ENCODE data around the gene PTPN4. TPM values are rescaled to one million over a fixed set of nuclear protein-coding genes. Genes with fewer than 3 reads are reported as not detected.
A peak's percentile ranks its signal among the peaks of the same experiment; 100 is the strongest.

PTPN4 gene
- total and polyA plus RNA-seq, 2 of the 8 experiments (the other 6 are each of a cell fraction or from before 2014, with no cell fraction given), result 28.5 to 105 TPM

GRCh38 chr2:119879502-119879901, 119.8 kb downstream of the PTPN4 start:
- Histone ChIP-seq H3K4me1 (replicated peaks in 1 of 4; ENCODE audit: control insufficient read depth in 3 of 4, insufficient read depth in 4 of 4, low read length in 3 of 4) (0 out of 7 replicates have a peak, but pooled peaks cover 0 to 2% (median 0%) of the 10 kb centered on the region in 4 experiments), H2BK5ac (ENCODE audit: low read depth, low read length) (no peak overlapping the region), H2AFZ (ENCODE audit: low read length) (no peak overlapping the region), H3K18ac (ENCODE audit: extremely low read depth, low read length) (no peak overlapping the region), H2BK20ac (ENCODE audit: low read length) (no peak overlapping the region), H2BK15ac (ENCODE audit: low read length) (no peak overlapping the region), H3K27ac (ENCODE audit: low read depth, low read length) (no peak overlapping the region), H4K20me1 (replicated peaks in 1 of 2; ENCODE audit: control insufficient read depth in 1 of 2, insufficient read depth in 2 of 2, low read length in 2 of 2) (no peaks in the 10 kb centered on the region), H3K79me1 (ENCODE audit: low read depth, low read length) (no peaks in the 10 kb centered on the region), H3K9ac (replicated peaks in 1 of 4; ENCODE audit: extremely low read depth in 1 of 4, low read depth in 3 of 4, low read length in 3 of 4) (no peak overlapping the region), H2AK5ac (ENCODE audit: low read depth, low read length) (no peak overlapping the region), H2BK120ac (replicated peaks; ENCODE audit: low read depth, low read length) (no peak overlapping the region), H3K27me3 (replicated peaks in 1 of 4; ENCODE audit: control insufficient read depth in 3 of 4, extremely low read depth in 1 of 4, insufficient read depth in 3 of 4, low read length in 3 of 4) (peaks cover 0 to 1% (median 0%) of the 10 kb centered on the region in 4 experiments; a peak in 1 of 7 replicates), H3K36me3 (ENCODE audit: control insufficient read depth in 2 of 4, insufficient read depth in 4 of 4, low read length in 3 of 4) (peaks cover 0 to 19% (median 4%) of the 10 kb centered on the region in 4 experiments; a peak in 2 of 8 replicates), H3K23ac (ENCODE audit: insufficient read length) (no peak overlapping the region), H4K8ac (ENCODE audit: extremely low read depth, insufficient read depth, low read length) (no peak overlapping the region), H4K91ac (replicated peaks; ENCODE audit: insufficient read length, low read length) (no peak overlapping the region), H3K79me2 (ENCODE audit: control insufficient read depth in 1 of 2, insufficient read depth in 2 of 2, low read length in 2 of 2) (peaks cover 0 to 46% of the 10 kb centered on the region in 2 experiments; a peak in 3 of 4 replicates), H3K9me3 (ENCODE audit: insufficient read depth in 2 of 2, low read depth in 1 of 2, low read length in 1 of 2) (no peaks in the 10 kb centered on the region), H4K5ac (ENCODE audit: insufficient read length, low read depth, low read length) (no peak overlapping the region), H3K23me2 (ENCODE audit: low read depth, low read length) (no peaks in the 10 kb centered on the region; the same call in 1 of the 2 replicates), H3K56ac (replicated peaks; ENCODE audit: insufficient read length, low read depth, low read length) (no peak overlapping the region), H3K4ac (replicated peaks; ENCODE audit: insufficient read length, low read depth, low read length) (no peak overlapping the region), H3K4me3 (ENCODE audit: extremely low read depth in 1 of 4, insufficient read depth in 2 of 4, low read depth in 3 of 4, low read length in 4 of 4) (no peak overlapping the region; a peak in 1 of 8 replicates), H3K4me2 (ENCODE audit: insufficient read depth in 1 of 2, low read depth in 2 of 2, low read length in 2 of 2) (no peak overlapping the region), H3K14ac (ENCODE audit: insufficient read length) (no peak overlapping the region), H2BK12ac (ENCODE audit: low read depth, low read length) (no peak overlapping the region)
- no peak for DNase-seq (ENCODE audit: low read depth in 1 of 2, low spot score in 2 of 2)
- FAIRE-seq, result peak; percentile 19
- ChIA-PET CTCF (ENCODE audit: partially characterized antibody) (no interaction called here), POLR2A (ENCODE audit: partially characterized antibody) (interaction anchor here (1.4 kb wide), 1 partner anchor 13 kb away, joined by 3 read pairs; no protein-coding TSS in a partner anchor)
- TF ChIP-seq POLR2A (IDR thresholded peaks at IDR 0.05; ENCODE audit: control extremely low read depth in 1 of 2, low read depth in 2 of 2, low read length in 2 of 2) (no peak), TAF7 (optimal IDR thresholded peaks at IDR 0.05; ENCODE audit: borderline replicate concordance, low read depth, low read length) (no peak)

Measured in H1 (cell line).